Prostate gland (tissue), 2 donors: ENCODE measurements around the gene FERMT3. TPM values are rescaled to one million over a fixed set of nuclear protein-coding genes. Genes with fewer than 3 reads are reported as not detected.

Experiments used
- DNase-seq: peaks from one replicate; pipeline ENCODE4 v3.0.0-alpha.2; 2019; ENCODE audit warnings: low spot score
- H3K27ac ChIP-seq, 2 donors: fragments of 200-600 bp; sonication (generic); 2 replicates each; pipeline ENCODE4 v1.5.1; 2017 to 2019
- H3K27me3 ChIP-seq: fragments of 200-600 bp; sonication (generic); replicated peaks from 2 replicates; pipeline ENCODE4 v1.5.1; 2019; ENCODE audit not compliant: insufficient read depth
- H3K36me3 ChIP-seq, 2 donors: fragments of 200-600 bp; sonication (generic); 1 replicate in 1 of 2; 2 replicates in 1 of 2; pipeline versions ENCODE4 v1.5.1 to v1.8.1; 2017 to 2019
- H3K4me1 ChIP-seq: fragments of 200-600 bp; sonication (generic); replicated peaks from 2 replicates; pipeline ENCODE4 v1.5.1; 2019
- H3K4me3 ChIP-seq, 2 donors: fragments of 200-600 bp; sonication (generic); 2 replicates each; pipeline ENCODE4 v1.5.1; 2017 to 2019
- H3K9me3 ChIP-seq: fragments of 200-600 bp; sonication (generic); 2 replicates; pipeline ENCODE4 v1.5.1; 2017
- POLR2A ChIP-seq: fragments of 450-650 bp; IDR thresholded peaks from one replicate; pipeline ENCODE4 v1.6.1; 2016; ENCODE audit warnings: antibody characterized with exemption, mild to moderate bottlenecking
- POLR2AphosphoS5 ChIP-seq: sonication (generic); formaldehyde crosslinking; IDR thresholded peaks from one replicate; pipeline ENCODE4 v1.6.1; 2017; ENCODE audit warnings: antibody characterized with exemption
- WGBS: methylation state at CpG from one replicate; pipeline ENCODE4 v1.1.5; 2018; 5-methylcytosine and 5-hydroxymethylcytosine counted together
- intact Hi-C: fragments of 100-400 bp; cut with DNase I; formaldehyde crosslinking; loops from one replicate; pipeline ENCODE4 v1.14.2; 2022
- total RNA-seq, 2 donors: library from RNA; depleted of rRNA; stranded (reverse); fragments of >200 nt; gene quantifications; one replicate each; pipeline ENCODE4 v1.1.0, GENCODE V29; 2016
- TF ChIP-seq, protein P1 (sequence below), 4 experiments: fragments of 200-600 bp in 2 of 4; fragments of 450-650 bp in 2 of 4; sonication (generic) in 2 of 4; IDR thresholded peaks; 1 replicate in 3 of 4; 2 replicates in 1 of 4; pipeline ENCODE4 v1.5.1; 2016 to 2019; ENCODE audit warnings: antibody characterized with exemption in 4 of 4, mild to moderate bottlenecking in 2 of 4, moderate library complexity in 2 of 4

The FERMT3 gene
- total RNA-seq, 2 donors from 2014 or later: 5.3 to 12.8 TPM

DNA sequence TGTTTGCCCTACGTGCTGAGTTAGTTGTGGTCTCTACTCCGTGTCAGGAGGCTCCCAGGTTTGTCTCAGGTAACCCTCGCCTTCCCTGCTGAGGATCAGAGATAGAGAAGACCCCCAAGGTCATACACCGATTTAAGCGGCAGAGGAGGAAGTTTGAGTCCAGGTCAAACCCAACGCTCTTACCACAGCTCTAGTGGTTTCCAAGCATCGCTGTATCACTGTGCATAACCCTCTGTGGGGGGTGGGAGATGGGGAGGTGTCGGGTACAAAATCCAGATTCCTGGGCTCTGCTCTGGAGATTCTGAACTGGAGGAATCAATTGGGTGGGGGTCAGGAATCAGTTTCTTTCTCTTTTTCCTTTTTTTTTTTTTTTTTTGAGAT lies 24.5 kb downstream of the FERMT3 start:
- H3K4me1 ChIP-seq: peaks cover 26% of the 10 kb centered on the region
- TF ChIP-seq POLR2AphosphoS5: no peak
- TF ChIP-seq, protein P1, sequence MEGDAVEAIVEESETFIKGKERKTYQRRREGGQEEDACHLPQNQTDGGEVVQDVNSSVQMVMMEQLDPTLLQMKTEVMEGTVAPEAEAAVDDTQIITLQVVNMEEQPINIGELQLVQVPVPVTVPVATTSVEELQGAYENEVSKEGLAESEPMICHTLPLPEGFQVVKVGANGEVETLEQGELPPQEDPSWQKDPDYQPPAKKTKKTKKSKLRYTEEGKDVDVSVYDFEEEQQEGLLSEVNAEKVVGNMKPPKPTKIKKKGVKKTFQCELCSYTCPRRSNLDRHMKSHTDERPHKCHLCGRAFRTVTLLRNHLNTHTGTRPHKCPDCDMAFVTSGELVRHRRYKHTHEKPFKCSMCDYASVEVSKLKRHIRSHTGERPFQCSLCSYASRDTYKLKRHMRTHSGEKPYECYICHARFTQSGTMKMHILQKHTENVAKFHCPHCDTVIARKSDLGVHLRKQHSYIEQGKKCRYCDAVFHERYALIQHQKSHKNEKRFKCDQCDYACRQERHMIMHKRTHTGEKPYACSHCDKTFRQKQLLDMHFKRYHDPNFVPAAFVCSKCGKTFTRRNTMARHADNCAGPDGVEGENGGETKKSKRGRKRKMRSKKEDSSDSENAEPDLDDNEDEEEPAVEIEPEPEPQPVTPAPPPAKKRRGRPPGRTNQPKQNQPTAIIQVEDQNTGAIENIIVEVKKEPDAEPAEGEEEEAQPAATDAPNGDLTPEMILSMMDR (IDR thresholded peaks at IDR 0.05): no peak
- TF ChIP-seq POLR2A: no peak
- WGBS: 9% methylated on average over 8 of the region's 8 CpGs
- no peaks in the 10 kb centered on the region for H3K27me3 ChIP-seq
- H3K27ac ChIP-seq: peak overlapping the region; percentile 88 to 92
- no peaks in the 10 kb centered on the region for H3K36me3 ChIP-seq
- no peak for DNase-seq
- no peaks in the 10 kb centered on the region for H3K9me3 ChIP-seq
- intact Hi-C loops: no loop called here
- H3K4me3 ChIP-seq: peak overlapping the region; percentile 61 to 82

GRCh38 chr11:64231546-64231945 lies 25.0 kb downstream of the FERMT3 start:
- no peak for DNase-seq
- H3K4me1 ChIP-seq: peaks cover 24% of the 10 kb centered on the region
- intact Hi-C loops: no loop called here
- TF ChIP-seq, protein P1 (IDR thresholded peaks at IDR 0.05): no peak
- no peak for TF ChIP-seq POLR2AphosphoS5
- no peak for TF ChIP-seq POLR2A
- no peaks in the 10 kb centered on the region for H3K36me3 ChIP-seq
- H3K27ac ChIP-seq: no peak overlapping the region
- no peak overlapping the region for H3K4me3 ChIP-seq
- no peaks in the 10 kb centered on the region for H3K9me3 ChIP-seq
- 89% methylated on average over 7 of the region's 7 CpGs for WGBS
- no peaks in the 10 kb centered on the region for H3K27me3 ChIP-seq

- WGBS: 87% methylated on average over 14 of the region's 15 CpGs
- TF ChIP-seq POLR2AphosphoS5 (no peak), POLR2A (no peak)
- TF ChIP-seq, protein P1 (IDR thresholded peaks at IDR 0.05): no peak
- Histone ChIP-seq H3K4me1 (peaks cover 20% of the 10 kb centered on the region), H3K9me3 (no peaks in the 10 kb centered on the region), H3K27ac (no peak overlapping the region), H3K27me3 (no peaks in the 10 kb centered on the region), H3K36me3 (no peaks in the 10 kb centered on the region), H3K4me3 (no peak overlapping the region)
- intact Hi-C loops: no loop called here
- no peak for DNase-seq
Observed at GRCh38 chr11:64232182-64232966, 25.9 kb downstream of the FERMT3 start.

- no peaks in the 10 kb centered on the region for H3K27me3 ChIP-seq
- H3K9me3 ChIP-seq: no peaks in the 10 kb centered on the region
- WGBS: 90% methylated on average over 8 of the region's 8 CpGs
- intact Hi-C loops: no loop called here
- peaks cover 21% of the 10 kb centered on the region for H3K4me1 ChIP-seq
- no peak for DNase-seq
- H3K27ac ChIP-seq: no peak overlapping the region
- TF ChIP-seq POLR2A (no peak), POLR2AphosphoS5 (no peak)
- no peak overlapping the region for H3K4me3 ChIP-seq
- no peaks in the 10 kb centered on the region for H3K36me3 ChIP-seq
Observed at GRCh38 chr11:64232967-64233315, 26.4 kb downstream of the FERMT3 start.

- Histone ChIP-seq H3K4me3 (peak within 1 kb of the TSS; percentile 69 to 75), H3K36me3 (no peaks in the 10 kb centered on the region), H3K9me3 (no peaks in the 10 kb centered on the region), H3K27ac (peak within 1 kb of the TSS; percentile 86 to 89), H3K4me1 (peaks cover 27% of the 10 kb centered on the region), H3K27me3 (no peaks in the 10 kb centered on the region)
- DNase-seq: peak; percentile 65
- intact Hi-C loops: no loop called here
- under 1% methylated on average over 35 of the region's 62 CpGs for WGBS
- TF ChIP-seq POLR2A: peak; percentile 57
- TF ChIP-seq, protein P1 (IDR thresholded peaks at IDR 0.05): peak in 1 of 4 experiments; percentile 10
- TF ChIP-seq POLR2AphosphoS5: peak; percentile 44
Observed at GRCh38 chr11:64233913-64234586, 27.5 kb downstream of the FERMT3 start, which contains the start of gene VEGFB. VEGFB (plus strand) TSS chr11:64234584; CDS start chr11:64234834, 250 bp downstream.
